HCT116 (cell line): ENCODE data around the gene U2AF2. TPM values are rescaled to one million over a fixed set of nuclear protein-coding genes. Genes with fewer than 3 reads are reported as not detected.
A peak's percentile ranks its signal among the peaks of the same experiment; 100 is the strongest.

Source experiments
- ATAC-seq: fragments of 200-7000 bp; cut with Tn5 transposase; 2 replicates; pipeline ENCODE4 v1.9.1; 2020; ENCODE audit warnings: mild to moderate bottlenecking, moderate library complexity
- BruUV-seq: library from RNA; stranded (reverse); fragments of 400-500 nt; replicated peaks from 2 replicates; lab custom pipeline; 2021; lab: Mats Ljungman, UMichigan
- CTCF ChIA-PET: fragments of 300-600 bp; sonication (Branson Sonifier 250); formaldehyde crosslinking; loops from one replicate; lab custom pipeline; 2021; ENCODE audit warnings: antibody characterized with exemption; lab: Charles Lee
- POLR2A ChIA-PET: fragments of 300-600, 350-600 bp; sonication (Branson Sonifier 250); formaldehyde crosslinking; loops from one replicate; lab custom pipeline; 2021; ENCODE audit warnings: antibody characterized with exemption; lab: Charles Lee
- RAD21 ChIA-PET, 2 experiments: fragments of 300-600 bp; sonication (Branson Sonifier 250); formaldehyde crosslinking; loops; one replicate each; lab custom pipeline; 2023; ENCODE audit warnings: low total read pairs in 2 of 2; ENCODE audit not compliant: uncharacterized antibody in 2 of 2, unreplicated experiment in 2 of 2, low non-redundant PET in 1 of 2; lab: Charles Lee
- DNase-seq: peaks from one replicate; pipeline ENCODE4 v3.0.0-alpha.2; 2010; ENCODE audit warnings: low read depth, low spot score
- H2AFZ ChIP-seq: fragments of 200-600 bp; shearing (Covaris generic), sonication (generic); 2 replicates; pipeline ENCODE4 v1.6.1; 2017; ENCODE audit warnings: low read depth, mixed run types, mixed read lengths, antibody characterized with exemption, low read length; ENCODE audit not compliant: poor library complexity, severe bottlenecking
- H3K27ac ChIP-seq: 2 replicates; pipeline ENCODE4 v1.5.1; 2012; ENCODE audit warnings: low read depth, low read length
- H3K27me3 ChIP-seq: fragments of 200-600 bp; sonication (generic); 2 replicates; pipeline ENCODE4 v1.6.1; 2016; ENCODE audit warnings: mixed run types, low read length, mixed read lengths; ENCODE audit not compliant: insufficient read depth
- H3K36me3 ChIP-seq, 2 experiments: fragments of 200-500 bp in 1 of 2; fragments of 200-600 bp in 1 of 2; sonication (Bioruptor generic) in 1 of 2; sonication (generic) in 1 of 2; 2 replicates each; pipeline versions ENCODE4 v1.5.1 to v1.6.1; 2014 to 2016; ENCODE audit warnings: low read length in 2 of 2, inconsistent platforms in 1 of 2, mixed read lengths in 1 of 2, mixed run types in 1 of 2; ENCODE audit not compliant: insufficient read depth in 2 of 2, control insufficient read depth in 1 of 2
- H3K4me1 ChIP-seq, 2 experiments: fragments of 200-600 bp in 1 of 2; sonication (generic) in 1 of 2; 2 replicates each; pipeline versions ENCODE4 v1.5.1 to v1.6.1; 2012 to 2017; ENCODE audit warnings: low read length in 2 of 2, inconsistent platforms in 1 of 2, mild to moderate bottlenecking in 1 of 2, mixed read lengths in 1 of 2, mixed run types in 1 of 2, moderate library complexity in 1 of 2; ENCODE audit not compliant: insufficient read depth in 2 of 2, control insufficient read depth in 1 of 2
- H3K4me2 ChIP-seq: fragments of 200-600 bp; sonication (generic); 2 replicates; pipeline ENCODE4 v1.6.1; 2017; ENCODE audit warnings: mixed run types, low read length, mixed read lengths
- H3K4me3 ChIP-seq, 2 experiments: fragments of 200-600 bp in 1 of 2; sonication (generic) in 1 of 2; replicated peaks in 1 of 2; 2 replicates each; pipeline ENCODE4 v1.5.1; 2011 to 2016; ENCODE audit warnings: low read length in 2 of 2, control low read depth in 1 of 2, low read depth in 1 of 2, mild to moderate bottlenecking in 1 of 2, mixed read lengths in 1 of 2, mixed run types in 1 of 2
- H3K79me2 ChIP-seq: fragments of 200-600 bp; sonication (generic); 2 replicates; pipeline ENCODE4 v1.6.1; 2017; ENCODE audit warnings: mild to moderate bottlenecking, mixed run types, low read length, moderate library complexity, mixed read lengths; ENCODE audit not compliant: insufficient read depth
- H3K9ac ChIP-seq: fragments of 200-600 bp; sonication (generic); 2 replicates; pipeline ENCODE4 v1.6.1; 2016; ENCODE audit warnings: low read length, mixed read lengths
- H3K9me2 ChIP-seq: fragments of 200-600 bp; sonication (generic), shearing (Covaris generic); 2 replicates; pipeline ENCODE4 v1.6.1; 2017; ENCODE audit warnings: mixed run types, mild to moderate bottlenecking, moderate library complexity; ENCODE audit not compliant: insufficient read depth
- H3K9me3 ChIP-seq, 2 experiments: fragments of 200-500 bp in 1 of 2; fragments of 200-600 bp in 1 of 2; sonication (Bioruptor generic) in 1 of 2; sonication (generic) in 1 of 2; 2 replicates each; pipeline ENCODE4 v1.6.1; 2014 to 2017; ENCODE audit warnings: low read length in 2 of 2, mixed read lengths in 2 of 2, inconsistent platforms in 1 of 2, low read depth in 1 of 2, mild to moderate bottlenecking in 1 of 2, mixed run types in 1 of 2, moderate library complexity in 1 of 2; ENCODE audit not compliant: control insufficient read depth in 1 of 2, insufficient read depth in 1 of 2
- H4K20me1 ChIP-seq: fragments of 200-600 bp; sonication (generic), shearing (Covaris generic); 2 replicates; pipeline ENCODE4 v1.6.1; 2017; ENCODE audit warnings: mixed run types, mild to moderate bottlenecking, moderate library complexity; ENCODE audit not compliant: insufficient read depth
- CBX3 ChIP-seq: IDR thresholded peaks from 2 replicates; pipeline ENCODE4 v1.6.1; 2012; ENCODE audit warnings: low read depth
- CEBPB ChIP-seq: IDR thresholded peaks from 2 replicates; pipeline ENCODE4 v1.6.1; 2012; ENCODE audit warnings: low read depth
- EGR1 ChIP-seq: IDR thresholded peaks from 2 replicates; pipeline ENCODE4 v1.6.1; 2012; ENCODE audit warnings: low read depth
- JUND ChIP-seq: IDR thresholded peaks from 2 replicates; pipeline ENCODE4 v1.6.1; 2012
- MAX ChIP-seq: IDR thresholded peaks from 2 replicates; pipeline ENCODE4 v1.6.1; 2012
- SP1 ChIP-seq: IDR thresholded peaks from 2 replicates; pipeline ENCODE4 v1.6.1; 2012; ENCODE audit warnings: low read depth
- ZNF274 ChIP-seq: fragments of 200-500 bp; sonication (Bioruptor generic); IDR thresholded peaks from 2 replicates; pipeline ENCODE4 v1.6.1; 2014; ENCODE audit warnings: mild to moderate bottlenecking, low read depth, low read length, inconsistent platforms
- intact Hi-C: fragments of 100-400 bp; cut with micrococcal nuclease; formaldehyde crosslinking; loops from 2 replicates; pipeline ENCODE4 v1.10.0; 2022
- total RNA-seq: library from RNA; stranded (reverse); gene quantifications from one replicate; pipeline ENCODE4 v1.2.1, GENCODE V29; 2021; ENCODE audit not compliant: unreplicated experiment
- TF ChIP-seq, protein P1 (sequence below): IDR thresholded peaks from 2 replicates; pipeline ENCODE4 v1.6.1; 2011; ENCODE audit warnings: mild to moderate bottlenecking, low read length, moderate library complexity; ENCODE audit not compliant: insufficient replicate concordance; ENCODE audit errors: extremely low read depth

The U2AF2 gene
- total RNA-seq, 1 experiment from 2014 or later = 259 TPM

- DNase-seq (no peak), ATAC-seq (no peak)
- POLR2A ChIA-PET = interaction anchor here (1.5 kb wide), 1 partner anchor 12 kb away, joined by 4 read pairs; the partner anchor contains the start of gene ZNF784
- CTCF ChIA-PET = no interaction called here
- peaks cover 47% of the 10 kb centered on the region for H3K79me2 ChIP-seq
- H3K4me3 ChIP-seq = peak overlapping the region; percentile 78 to 93
- peaks cover 32 to 62% of the 10 kb centered on the region in 2 experiments for H3K4me1 ChIP-seq
- TF ChIP-seq MAX = no peak
- TF ChIP-seq CBX3 = no peak
- TF ChIP-seq, protein P1, sequence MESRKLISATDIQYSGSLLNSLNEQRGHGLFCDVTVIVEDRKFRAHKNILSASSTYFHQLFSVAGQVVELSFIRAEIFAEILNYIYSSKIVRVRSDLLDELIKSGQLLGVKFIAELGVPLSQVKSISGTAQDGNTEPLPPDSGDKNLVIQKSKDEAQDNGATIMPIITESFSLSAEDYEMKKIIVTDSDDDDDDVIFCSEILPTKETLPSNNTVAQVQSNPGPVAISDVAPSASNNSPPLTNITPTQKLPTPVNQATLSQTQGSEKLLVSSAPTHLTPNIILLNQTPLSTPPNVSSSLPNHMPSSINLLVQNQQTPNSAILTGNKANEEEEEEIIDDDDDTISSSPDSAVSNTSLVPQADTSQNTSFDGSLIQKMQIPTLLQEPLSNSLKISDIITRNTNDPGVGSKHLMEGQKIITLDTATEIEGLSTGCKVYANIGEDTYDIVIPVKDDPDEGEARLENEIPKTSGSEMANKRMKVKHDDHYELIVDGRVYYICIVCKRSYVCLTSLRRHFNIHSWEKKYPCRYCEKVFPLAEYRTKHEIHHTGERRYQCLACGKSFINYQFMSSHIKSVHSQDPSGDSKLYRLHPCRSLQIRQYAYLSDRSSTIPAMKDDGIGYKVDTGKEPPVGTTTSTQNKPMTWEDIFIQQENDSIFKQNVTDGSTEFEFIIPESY = no peak
- no peak for TF ChIP-seq EGR1
- TF ChIP-seq JUND = no peak
- no peak for TF ChIP-seq ZNF274
- no peak for TF ChIP-seq CEBPB
- TF ChIP-seq SP1 = no peak
- no peak overlapping the region for H2AFZ ChIP-seq
- no peaks in the 10 kb centered on the region for H3K9me3 ChIP-seq
- peak overlapping the region; percentile 77; the same call in 1 of the 2 replicates for H3K27ac ChIP-seq
- H3K36me3 ChIP-seq = 0 out of 4 replicates have a peak, but pooled peaks cover 0 to 3% of the 10 kb centered on the region in 2 experiments
- no peaks in the 10 kb centered on the region for H3K9me2 ChIP-seq
- no peaks in the 10 kb centered on the region for H3K27me3 ChIP-seq
- peak overlapping the region; percentile 95 for H3K9ac ChIP-seq
- intact Hi-C loops = loop anchor here (1.0 to 10.0 kb wide), 3 partner anchors 163 to 981 kb away; partner anchors contain the start of gene TNNT1
- peak overlapping the region; percentile 88 for H3K4me2 ChIP-seq
- no peaks in the 10 kb centered on the region for H4K20me1 ChIP-seq
- RAD21 ChIA-PET = no interaction called here
- no TSS peak for BruUV-seq
Observed at GRCh38 chr19:55635856-55636440, 18.9 kb upstream of the U2AF2 start.
